Lung (tissue), 12 donors: Measurements from ENCODE around the gene CHSY3. TPM values are rescaled to one million over a fixed set of nuclear protein-coding genes. Genes with fewer than 3 reads are reported as not detected.

Experiments
- ATAC-seq: fragments of 200-7000 bp; cut with Tn5 transposase; one replicate; pipeline ENCODE4 v1.9.1; 2020; ENCODE audit warnings: moderate number of reproducible peaks; ENCODE audit not compliant: insufficient read depth, low FRiP score
- DNase-seq, 3 donors: peaks; one replicate each; pipeline ENCODE4 v3.0.0-alpha.2; 2013 to 2017
- H3K27ac ChIP-seq, 2 donors: one replicate each; pipeline ENCODE4 v1.5.1; 2013; ENCODE audit warnings: mild to moderate bottlenecking in 2 of 2, moderate library complexity in 2 of 2, control low read depth in 1 of 2, inconsistent platforms in 1 of 2, low read depth in 1 of 2, low read length in 1 of 2
- H3K27me3 ChIP-seq, 3 donors: one replicate each; pipeline ENCODE4 v1.5.1; 2013; ENCODE audit warnings: low read length in 2 of 3; ENCODE audit not compliant: control insufficient read depth in 3 of 3, insufficient read depth in 3 of 3
- H3K36me3 ChIP-seq, 4 donors: one replicate each; pipeline ENCODE4 v1.5.1; 2013; ENCODE audit warnings: low read length in 4 of 4, mild to moderate bottlenecking in 1 of 4, moderate library complexity in 1 of 4; ENCODE audit not compliant: control insufficient read depth in 4 of 4, insufficient read depth in 4 of 4
- H3K4me1 ChIP-seq, 5 donors: one replicate each; pipeline ENCODE4 v1.5.1; 2013; ENCODE audit warnings: low read length in 5 of 5, mild to moderate bottlenecking in 2 of 5, moderate library complexity in 1 of 5; ENCODE audit not compliant: control insufficient read depth in 5 of 5, insufficient read depth in 5 of 5
- H3K4me3 ChIP-seq: one replicate; pipeline ENCODE4 v1.5.1; 2013; ENCODE audit warnings: mild to moderate bottlenecking, control low read depth, moderate library complexity
- H3K9ac ChIP-seq, 2 donors: one replicate each; pipeline ENCODE4 v1.5.1; 2013; ENCODE audit warnings: low read length in 2 of 2, control low read depth in 1 of 2; ENCODE audit not compliant: insufficient read depth in 1 of 2
- H3K9me3 ChIP-seq, 4 donors: one replicate each; pipeline ENCODE4 v1.5.1; 2013; ENCODE audit warnings: low read length in 3 of 4, mild to moderate bottlenecking in 1 of 4, moderate library complexity in 1 of 4; ENCODE audit not compliant: control insufficient read depth in 4 of 4, insufficient read depth in 3 of 4
- CTCF ChIP-seq: IDR thresholded peaks from 2 replicates; pipeline ENCODE4 v1.5.1; 2012; ENCODE audit warnings: mild to moderate bottlenecking; ENCODE audit errors: control extremely low read depth, extremely low read depth
- WGBS, 2 donors: extraction: QIAGEN DNeasy Blood & Tissue Kit; methylation state at CpG; one replicate each; pipeline ENCODE4 v1.1.7; 2013; 5-methylcytosine and 5-hydroxymethylcytosine counted together
- polyA plus RNA-seq, 2 donors: library from polyadenylated mRNA; stranded (reverse); fragments of 200-250 nt; gene quantifications; one replicate each; pipeline ENCODE4 v1.2.1, GENCODE V29; 2013
- total RNA-seq, 2 donors: library from RNA; depleted of rRNA in 1 of 2; stranded (reverse); fragments of >200 nt in 1 of 2; gene quantifications; one replicate each; pipeline ENCODE4 v1.2.1, GENCODE V29; 2014 to 2021
- donor health status: control.
- donor health status: control.
- donor health status: Bipolar disorder and iron deficiency.
- donor health status: healthy.
- donor health status: DM: yes; HTN: yes; CAD: no.

CHSY3 gene
- total and polyA plus RNA-seq, 4 donors, result 0.41 to 6.7 (median 3.0) TPM

- Histone ChIP-seq H3K27ac (no peak overlapping the region), H3K9me3 (peaks cover 0 to 2% (median 0%) of the 10 kb centered on the region in 4 donors), H3K4me1 (peaks cover 0 to 2% (median 0%) of the 10 kb centered on the region in 5 donors), H3K27me3 (no peaks in the 10 kb centered on the region), H3K9ac (no peak overlapping the region), H3K4me3 (no peak overlapping the region), H3K36me3 (no peaks in the 10 kb centered on the region)
- 77 to 79% methylated on average over 1 of the region's 1 CpG for WGBS, 2 donors
- DNase-seq, result no peak
- no peak for TF ChIP-seq CTCF
- no peak for ATAC-seq
Observed at GRCh38 chr5:130068101-130068500, 163.8 kb downstream of the CHSY3 start.

- Histone ChIP-seq H3K4me3 (no peak overlapping the region), H3K4me1 (peaks cover 0 to 2% (median 0%) of the 10 kb centered on the region in 5 donors), H3K36me3 (no peaks in the 10 kb centered on the region), H3K27me3 (no peaks in the 10 kb centered on the region), H3K9me3 (peaks cover 0 to 2% (median 0%) of the 10 kb centered on the region in 4 donors), H3K27ac (no peak overlapping the region), H3K9ac (no peak overlapping the region)
- DNase-seq, result no peak
- TF ChIP-seq CTCF, result no peak
- WGBS, 2 donors, result 89 to 93% methylated on average over 1 of the region's 1 CpG
- ATAC-seq, result no peak
Observed at GRCh38 chr5:130068988-130069387, 164.7 kb downstream of the CHSY3 start.

GRCh38 chr5:130074820-130075219 is 170.6 kb downstream of the CHSY3 start:
- H3K27ac ChIP-seq, result no peak overlapping the region
- TF ChIP-seq CTCF, result no peak
- H3K9ac ChIP-seq, result no peak overlapping the region
- H3K9me3 ChIP-seq, result no peaks in the 10 kb centered on the region
- H3K4me3 ChIP-seq, result no peak overlapping the region
- H3K4me1 ChIP-seq, result no peaks in the 10 kb centered on the region
- WGBS, 2 donors, result 72 to 75% methylated on average over 3 of the region's 3 CpGs
- no peak for ATAC-seq
- no peaks in the 10 kb centered on the region for H3K36me3 ChIP-seq
- H3K27me3 ChIP-seq, result no peaks in the 10 kb centered on the region
- DNase-seq, result no peak

- WGBS, 2 donors, result 84 to 90% methylated on average over 2 of the region's 2 CpGs
- ATAC-seq, result no peak
- no peak for DNase-seq
- Histone ChIP-seq H3K27me3 (no peaks in the 10 kb centered on the region), H3K9ac (no peak overlapping the region), H3K9me3 (no peaks in the 10 kb centered on the region), H3K4me1 (no peaks in the 10 kb centered on the region), H3K4me3 (no peak overlapping the region), H3K27ac (no peak overlapping the region), H3K36me3 (no peaks in the 10 kb centered on the region)
- TF ChIP-seq CTCF, result no peak
Observed at GRCh38 chr5:130077007-130077406, 172.7 kb downstream of the CHSY3 start.
